Fibroblast of villous mesenchyme (primary cell): Measurements from ENCODE around the gene MDN1. TPM values are rescaled to one million over a fixed set of nuclear protein-coding genes. Genes with fewer than 3 reads are reported as not detected.
"Not testable (repeated sequence)": the region's sequence is repeated elsewhere in the genome, so short reads cannot be mapped to it uniquely, and the experiment has no call there.

Experiments used
- DNase-seq: peaks from one replicate; pipeline ENCODE4 v3.0.0-alpha.2; 2010; ENCODE audit warnings: low read depth
- H3K4me3 ChIP-seq: 2 replicates; pipeline ENCODE4 v1.5.1; 2011; ENCODE audit warnings: low read depth, mild to moderate bottlenecking, low read length
- CTCF ChIP-seq: IDR thresholded peaks from 2 replicates; pipeline ENCODE4 v1.5.1; 2012; ENCODE audit warnings: low read depth, mild to moderate bottlenecking, low read length; ENCODE audit not compliant: insufficient read depth
- total RNA-seq: library from RNA; depleted of rRNA; stranded (reverse); fragments of >200 nt; gene quantifications from 2 replicates; pipeline ENCODE4 v1.2.3, GENCODE V29; 2012

The MDN1 gene
- total RNA-seq, 1 donor, result 27.2 TPM

DNA sequence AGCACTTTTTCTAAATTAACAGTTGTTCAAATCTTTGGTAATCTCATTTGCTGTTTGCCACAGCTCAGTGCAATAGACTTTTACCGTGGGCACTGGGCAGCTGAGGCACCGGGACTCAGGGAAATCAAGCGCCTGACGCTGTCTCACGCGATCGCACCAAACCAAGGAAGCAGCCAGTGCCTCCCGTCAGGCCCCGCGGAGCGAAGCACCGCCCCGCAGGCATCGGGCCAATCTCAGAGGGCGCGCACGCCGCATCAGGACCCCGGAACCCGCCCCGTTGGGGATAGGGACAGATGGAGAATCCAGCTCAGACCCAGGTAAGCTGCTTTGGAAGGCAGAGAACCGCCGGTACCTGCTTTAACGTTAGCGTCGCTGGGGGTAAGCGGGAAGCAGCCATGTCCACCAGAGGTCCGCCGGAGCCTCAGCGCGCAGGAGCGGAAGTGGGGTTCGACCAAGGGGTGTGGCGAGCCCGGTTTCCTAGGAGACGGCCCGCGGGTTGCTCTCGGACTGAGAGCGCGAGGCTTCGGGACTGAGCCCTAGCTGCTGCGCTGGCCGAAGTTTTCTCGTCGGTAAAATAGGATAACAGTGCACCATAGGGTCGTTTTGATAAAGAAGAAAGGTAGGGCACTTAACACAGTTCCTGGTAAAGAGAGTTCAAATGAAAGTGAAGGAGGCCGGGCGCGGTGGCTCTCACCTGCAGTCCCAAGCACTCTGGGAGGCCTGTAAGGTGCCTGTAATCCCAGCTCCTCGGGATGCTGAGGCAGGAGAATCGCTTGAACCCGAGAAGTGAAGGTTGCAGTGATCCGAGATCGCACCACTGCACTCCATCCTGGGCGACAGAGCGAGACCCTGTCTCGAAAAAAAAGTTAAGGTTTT is 181.0 kb downstream of the MDN1 start, which contains the start of gene LYRM2:
Gene LYRM2, minus strand, starts transcription at position 428 of the 876 bp plus-strand sequence. Its CDS starts 31 bp downstream, at position 397.
- peak within 1 kb of the TSS; percentile 91 for H3K4me3 ChIP-seq
- peak; percentile 4 for TF ChIP-seq CTCF
- DNase-seq, result peak; percentile 93

DNA sequence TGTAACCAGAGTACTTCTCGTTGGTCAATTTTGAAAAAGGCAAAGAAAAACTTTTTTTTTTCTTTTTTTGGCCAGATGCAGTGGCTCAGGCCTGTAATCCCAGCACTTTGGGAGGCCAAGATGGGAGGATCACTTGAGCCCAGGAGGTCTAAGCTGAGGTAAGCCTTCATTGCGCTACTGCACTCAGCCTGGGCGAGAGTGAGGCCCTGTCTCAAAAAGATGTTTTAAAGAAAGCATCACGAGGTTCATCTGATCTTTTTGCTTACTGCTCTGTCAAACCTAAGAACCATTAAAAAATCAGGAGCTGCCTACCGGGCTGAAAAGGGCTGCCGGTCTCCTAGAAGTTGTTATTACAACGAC is 181.7 kb downstream of the MDN1 start:
- peak overlapping the region; percentile 91 for H3K4me3 ChIP-seq
- no peak for DNase-seq
- TF ChIP-seq CTCF, result no peak

DNA sequence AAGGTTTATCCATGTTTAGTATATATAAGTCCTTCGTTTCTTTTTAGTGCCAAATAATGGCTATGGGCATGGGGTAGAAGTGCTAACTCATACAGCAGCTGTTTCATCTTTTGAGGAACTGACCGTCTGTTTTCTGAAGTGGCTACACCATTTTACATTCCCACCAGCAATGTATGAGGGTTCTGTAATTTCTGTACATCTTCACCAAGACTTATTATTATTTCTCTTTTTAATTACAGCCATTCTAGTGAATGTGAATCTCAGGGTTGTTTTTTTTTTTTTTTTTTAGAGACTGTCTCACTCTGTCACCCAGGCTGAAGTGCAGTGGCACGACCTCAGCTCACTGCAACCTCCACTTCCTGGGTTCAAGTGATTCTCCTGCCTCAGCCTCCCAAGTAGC is 183.2 kb downstream of the MDN1 start:
- H3K4me3 ChIP-seq, DNase-seq: not testable (repeated sequence)

DNA sequence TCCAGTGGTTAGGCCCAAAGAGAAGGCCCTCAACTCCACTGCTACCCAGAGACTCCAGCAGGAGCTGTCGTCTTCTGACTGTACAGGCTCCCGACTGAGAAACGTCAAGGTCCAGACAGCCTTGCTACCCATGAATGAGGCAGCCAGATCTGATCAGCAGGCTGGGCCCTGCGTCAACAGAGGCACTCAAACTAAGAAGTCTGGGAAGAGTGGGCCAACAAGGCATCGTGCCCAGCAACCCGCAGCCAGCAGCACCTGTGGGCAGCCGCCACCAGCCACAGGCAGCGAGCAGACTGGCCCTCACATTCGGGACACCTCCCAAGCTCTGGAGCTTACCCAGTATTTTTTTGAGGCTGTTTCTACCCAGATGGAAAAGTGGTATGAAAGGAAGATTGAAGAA is 189.1 kb downstream of the MDN1 start:
- no peak overlapping the region for H3K4me3 ChIP-seq
- TF ChIP-seq CTCF, result no peak
- DNase-seq, result no peak

DNA sequence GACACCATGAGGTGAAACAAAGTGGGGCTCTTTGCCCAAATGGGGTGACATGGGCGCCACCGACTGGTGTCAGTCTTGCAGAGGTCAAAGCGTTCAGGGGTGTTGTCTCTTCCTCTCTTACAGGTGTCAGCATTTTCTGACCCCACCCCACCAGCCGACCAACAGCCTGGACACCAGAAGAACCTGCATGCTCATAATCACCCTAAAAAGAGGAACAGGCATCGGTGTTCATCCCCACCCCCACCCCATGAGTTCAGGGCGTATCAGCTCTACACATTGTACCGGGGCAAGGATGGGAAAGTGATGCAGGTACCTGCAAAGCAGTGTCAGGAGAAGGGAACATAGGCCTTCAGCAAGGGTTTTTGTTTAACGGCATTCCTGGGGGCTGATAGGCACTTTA is 195.8 kb downstream of the MDN1 start:
- no peak for DNase-seq
- no peak overlapping the region for H3K4me3 ChIP-seq
- no peak for TF ChIP-seq CTCF

- DNase-seq, result no peak
- no peak overlapping the region for H3K4me3 ChIP-seq
- no peak for TF ChIP-seq CTCF
Measured at GRCh38 chr6:89619567-89619966, 200.0 kb downstream of the MDN1 start.

GRCh38 chr6:89618026-89618425 is 201.6 kb downstream of the MDN1 start:
- no peak overlapping the region for H3K4me3 ChIP-seq
- DNase-seq, result no peak
- no peak for TF ChIP-seq CTCF
